ENCODE results near the gene PVALEF.
A peak's percentile ranks its signal among the peaks of the same experiment; 100 is the strongest.

Gene PVALEF

DNA sequence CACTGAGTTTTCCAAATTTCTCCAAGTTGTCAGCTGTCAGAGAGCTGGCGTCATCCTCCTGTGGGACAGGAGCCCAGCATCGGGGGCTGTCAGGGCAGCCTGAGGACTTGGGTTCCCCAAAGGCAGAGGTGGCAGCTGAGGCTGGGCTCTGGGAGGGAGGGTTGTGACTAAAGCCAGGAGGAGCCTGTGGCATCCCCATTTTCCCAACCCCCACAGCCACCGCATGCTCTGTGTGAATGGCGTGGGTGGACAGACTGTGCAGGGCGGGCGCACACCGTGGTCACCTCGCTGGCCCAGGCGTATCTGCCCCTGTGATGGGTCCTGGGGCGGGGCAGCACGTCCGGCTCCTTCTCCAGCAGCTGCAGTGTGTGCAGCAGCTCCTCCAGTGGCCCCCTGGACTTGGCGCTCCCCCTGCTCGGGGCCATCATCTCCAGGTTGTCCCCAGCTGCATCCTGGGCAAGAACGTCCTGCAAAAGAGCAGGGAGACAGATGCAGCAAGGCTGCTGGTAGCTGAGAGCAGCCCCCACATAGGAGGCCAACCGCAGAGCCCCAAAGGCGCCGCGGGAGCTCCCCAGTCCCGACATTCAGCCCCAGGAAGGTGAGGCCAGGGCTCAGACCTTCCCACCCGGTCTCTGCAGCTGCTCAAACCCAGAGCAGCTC lies 32.7 kb downstream of the PVALEF start:
- DNase-seq (ENCODE audit: low spot score) = no peak

DNA sequence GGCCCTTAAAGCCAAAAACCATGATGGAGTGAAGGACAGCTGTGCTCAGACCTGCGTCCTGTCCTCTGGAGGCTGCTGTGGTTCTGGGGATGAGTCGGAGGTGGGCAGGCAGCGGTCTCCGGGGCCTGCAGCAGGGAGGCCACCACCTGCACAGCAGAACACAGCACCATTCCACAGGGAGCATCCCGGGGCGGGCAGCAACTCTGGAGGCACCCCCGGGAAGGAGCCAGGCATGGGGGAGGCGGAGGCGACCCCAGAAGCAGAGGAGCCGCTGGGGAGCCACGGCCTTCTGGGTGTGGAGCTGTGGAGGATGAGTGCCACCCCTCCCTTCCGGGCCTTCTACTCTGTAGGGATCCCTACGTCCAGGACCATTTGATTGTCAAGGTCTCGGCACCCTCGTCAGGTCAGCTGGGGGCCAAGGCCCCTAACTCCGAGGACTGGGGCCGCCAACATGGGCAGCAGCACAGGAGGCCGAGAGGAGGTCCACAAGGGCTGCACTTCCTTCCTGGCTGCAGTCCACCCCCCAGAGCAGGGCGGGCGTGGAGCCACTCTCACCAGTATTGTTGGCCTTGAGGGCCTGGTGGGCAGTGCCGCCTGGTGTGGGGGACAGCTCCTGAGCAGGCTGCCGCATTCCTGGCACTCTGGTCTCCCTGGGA lies 33.6 kb downstream of the PVALEF start:
- DNase-seq (ENCODE audit: low spot score) = no peak

DNA sequence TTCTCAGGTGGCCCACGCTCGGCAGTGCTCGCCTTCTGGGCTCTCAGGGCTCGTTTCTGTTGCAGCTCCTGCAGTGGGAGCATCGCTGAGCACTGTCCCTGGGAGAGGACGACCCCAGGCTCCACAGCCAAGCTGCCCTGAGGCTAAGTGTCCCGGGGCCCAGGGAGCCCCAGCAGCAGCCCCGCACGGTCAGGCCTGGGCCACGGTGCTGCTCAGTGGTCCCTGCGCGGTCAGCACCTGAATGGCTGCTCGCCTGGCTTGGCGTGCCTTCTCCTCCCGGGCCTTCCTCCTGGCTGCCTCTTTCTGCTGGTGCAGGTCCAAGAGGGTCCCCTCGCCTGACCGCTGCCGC lies 34.1 kb downstream of the PVALEF start:
- no peak for DNase-seq (ENCODE audit: low spot score)

DNA sequence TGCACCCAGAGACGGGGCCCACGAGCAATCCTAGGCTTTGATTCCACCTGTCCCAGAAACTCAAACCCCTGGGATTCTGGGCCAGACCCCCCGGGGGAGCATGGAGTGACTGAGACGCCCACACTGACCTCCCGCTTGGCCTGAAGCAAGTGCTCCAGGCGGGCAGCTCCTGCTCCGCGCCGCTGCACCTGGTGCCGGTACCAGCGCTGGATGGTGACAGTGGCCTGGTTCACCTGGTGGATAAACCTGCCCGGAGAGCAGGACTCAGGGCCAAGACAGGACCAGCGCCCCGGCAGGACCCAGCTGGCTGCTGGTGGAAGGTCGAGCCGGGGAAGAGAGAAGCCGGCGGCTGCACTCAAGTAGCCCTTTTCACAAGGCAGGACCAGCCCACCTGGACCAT lies 34.9 kb downstream of the PVALEF start:
- DNase-seq (ENCODE audit: low spot score) = no peak

DNA sequence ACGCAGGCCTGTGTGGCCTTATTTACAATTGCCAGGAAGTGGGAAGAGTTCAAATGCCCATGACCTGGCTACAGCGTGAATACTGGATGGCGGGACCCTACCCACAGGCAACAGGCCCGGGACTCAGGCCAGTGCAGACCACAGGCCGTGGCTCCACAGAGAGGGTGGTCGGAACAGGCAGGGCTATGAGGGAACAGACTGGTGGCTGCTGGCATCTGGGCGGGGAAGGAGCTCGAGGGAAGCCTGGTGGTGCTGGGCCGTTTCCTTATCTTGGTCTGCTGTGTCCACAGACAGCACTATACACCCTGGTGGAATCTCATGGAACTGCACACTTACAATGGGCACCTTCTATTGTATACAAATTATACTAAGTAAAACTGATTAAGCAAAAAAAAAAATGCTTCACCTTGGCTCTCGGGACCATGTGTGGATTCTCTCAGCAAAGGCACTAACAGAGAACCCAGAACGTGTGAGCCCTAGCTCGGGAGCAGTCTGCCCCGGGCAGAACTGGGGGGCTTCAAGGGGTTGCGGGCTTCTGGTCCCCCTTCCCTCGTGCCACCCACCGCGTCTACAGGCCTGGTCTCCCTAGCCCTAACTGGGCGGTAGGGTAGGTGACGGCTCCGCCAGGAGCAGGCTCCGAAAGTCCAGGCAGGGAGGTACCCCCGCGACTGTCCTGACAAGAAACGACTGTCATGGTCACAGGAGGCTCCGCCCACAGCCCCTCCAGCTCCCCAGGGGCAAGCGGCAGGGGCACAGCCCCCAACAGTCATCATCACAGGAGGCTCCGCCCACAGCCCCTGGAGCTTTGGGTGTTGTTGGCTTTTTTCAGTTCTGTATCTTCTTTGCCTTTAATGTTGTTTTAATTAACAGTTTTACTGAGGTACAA lies 35.6 kb downstream of the PVALEF start:
- peak; percentile 42 for DNase-seq (ENCODE audit: low spot score)

DNA sequence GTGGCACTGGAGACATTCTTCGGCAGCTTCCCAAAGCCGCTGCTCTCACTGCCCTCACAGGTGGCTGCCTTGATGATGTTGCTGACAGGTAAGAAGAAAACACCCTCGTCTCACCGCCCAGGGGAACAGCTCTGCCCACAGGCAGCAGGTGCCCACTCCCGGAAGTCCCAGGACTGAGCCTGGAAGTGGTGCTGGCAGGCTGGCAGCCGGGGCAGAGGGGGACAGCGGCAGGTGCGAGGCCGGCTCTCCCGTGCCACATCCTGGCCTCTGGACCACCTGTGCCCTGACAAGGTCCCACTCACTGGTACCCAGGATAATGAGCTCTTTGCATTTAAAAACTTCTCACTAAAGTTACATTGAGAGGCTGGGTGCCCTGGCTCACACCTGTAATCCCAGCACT lies 37.0 kb downstream of the PVALEF start:
- no peak for DNase-seq (ENCODE audit: low spot score)

DNA sequence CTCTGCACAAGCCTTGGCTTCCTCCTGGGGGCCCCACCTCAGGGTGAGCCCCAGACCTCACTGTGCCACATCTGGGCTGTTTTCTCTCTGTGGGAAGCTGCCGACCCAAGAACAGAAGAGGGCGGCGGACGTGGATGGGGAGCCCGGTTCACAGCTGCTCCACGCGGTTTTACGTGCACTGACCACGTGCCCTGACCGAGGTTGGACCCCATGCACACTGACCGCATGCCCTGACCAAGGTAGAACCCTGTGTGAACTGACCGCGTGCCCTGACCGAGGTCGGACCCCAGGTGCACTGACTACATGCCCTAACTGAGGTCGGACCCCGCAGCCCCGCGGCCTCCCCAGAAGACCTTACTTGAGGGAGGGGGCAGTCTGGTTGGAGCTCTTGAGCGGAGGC lies 37.8 kb downstream of the PVALEF start:
- DNase-seq (ENCODE audit: low spot score) = no peak

DNA sequence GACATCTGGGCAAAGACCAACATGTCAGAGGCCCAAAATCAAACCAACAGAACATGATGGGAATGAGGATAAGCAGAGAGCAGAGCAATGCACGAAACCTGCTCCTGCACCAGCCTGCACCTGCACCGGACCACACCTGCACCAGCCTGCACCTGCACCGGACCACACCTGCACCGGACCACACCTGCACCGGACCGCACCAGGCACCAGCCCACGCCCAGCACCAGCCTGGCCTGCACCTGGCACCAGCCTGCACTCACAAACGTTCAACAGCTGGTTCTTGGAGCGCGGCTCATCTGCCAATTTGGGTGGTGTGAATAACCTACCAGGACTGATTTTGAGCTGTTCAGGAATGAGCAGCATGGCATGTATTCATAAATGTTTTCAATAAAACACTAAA lies 39.3 kb downstream of the PVALEF start:
- DNase-seq (ENCODE audit: low spot score) = no peak

DNA sequence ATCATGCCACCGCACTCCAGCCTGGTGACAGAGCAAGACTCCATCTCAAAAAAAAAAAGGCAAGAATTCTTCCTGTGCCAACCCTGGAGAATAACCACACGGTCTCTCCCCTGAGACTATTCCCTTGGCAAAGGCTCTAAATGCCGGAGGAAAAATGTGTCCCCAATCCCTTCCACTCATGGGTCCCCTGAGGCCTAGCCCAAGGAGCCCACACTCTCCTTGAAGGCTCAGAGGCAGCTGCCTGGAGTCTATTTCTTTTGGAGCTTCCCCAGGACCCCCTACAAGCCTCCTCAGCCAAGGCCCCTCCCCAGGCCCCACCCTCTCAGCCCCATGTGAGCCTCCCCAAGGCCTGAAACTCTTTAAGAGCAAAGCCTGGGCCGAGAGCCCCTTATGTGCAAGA lies 40.9 kb downstream of the PVALEF start:
- no peak for DNase-seq (ENCODE audit: low spot score)

DNA sequence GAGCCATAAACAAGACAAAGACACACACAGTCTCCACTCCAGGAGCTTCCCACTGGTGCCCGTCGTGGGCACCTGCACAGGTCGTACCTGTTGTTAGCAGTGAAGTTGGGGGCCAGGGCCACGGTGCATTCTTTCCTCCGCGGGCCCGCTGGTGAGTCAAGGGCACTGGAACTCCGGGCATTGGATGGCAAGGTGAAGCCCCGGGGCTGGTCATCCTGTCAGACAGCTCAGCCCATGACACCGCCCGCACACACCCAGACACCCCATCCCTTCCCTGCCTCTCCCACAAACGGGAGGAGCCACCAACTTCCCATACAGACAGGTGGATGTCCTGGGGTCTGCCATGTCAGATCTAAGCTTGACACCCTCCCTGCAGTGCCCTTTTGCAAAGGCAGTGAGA lies 41.4 kb downstream of the PVALEF start:
- no peak for DNase-seq (ENCODE audit: low spot score)

DNA sequence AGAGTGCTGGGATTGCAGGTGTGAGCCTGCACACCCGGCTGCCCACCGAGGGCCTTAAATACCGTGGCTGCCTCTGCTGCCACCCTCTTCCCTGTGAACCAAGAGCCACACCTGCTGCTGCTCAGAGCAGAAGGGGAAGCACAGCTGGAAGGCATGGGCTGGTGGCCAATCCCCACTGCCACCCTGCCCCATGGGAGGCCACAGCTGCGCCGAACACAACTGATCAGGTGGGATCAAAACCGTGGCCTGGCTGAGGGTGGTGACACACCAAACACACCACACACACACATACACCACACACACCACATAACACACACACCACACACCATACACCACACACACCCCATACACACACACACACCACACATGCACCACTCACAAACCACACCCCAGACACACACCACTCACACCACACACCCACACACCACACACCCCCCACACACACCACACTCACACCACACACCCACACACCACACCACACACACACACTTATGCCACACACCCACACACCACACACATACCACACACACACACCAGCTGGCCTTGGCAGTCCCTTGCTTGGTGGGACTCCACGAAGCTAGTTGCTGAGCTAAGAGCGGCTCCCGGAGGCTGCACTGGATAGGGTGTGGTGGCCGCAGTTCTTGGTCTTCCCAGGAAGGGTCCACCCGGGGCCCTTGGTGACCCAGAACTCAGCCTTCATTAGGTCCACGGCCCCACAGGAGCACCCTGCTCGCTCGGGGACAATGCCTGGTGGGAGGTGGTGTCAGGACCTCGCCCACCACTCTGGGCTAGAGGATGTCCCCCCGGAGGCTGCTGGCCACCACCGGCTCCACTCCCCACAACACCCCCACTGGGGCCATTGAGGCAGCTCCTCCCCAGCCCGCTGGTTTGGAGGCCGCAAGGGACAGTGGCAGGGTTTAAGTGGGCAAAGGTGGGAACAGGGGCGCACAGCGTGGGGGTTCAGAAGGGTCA lies 42.6 kb downstream of the PVALEF start:
- DNase-seq (ENCODE audit: low spot score) = no peak

DNA sequence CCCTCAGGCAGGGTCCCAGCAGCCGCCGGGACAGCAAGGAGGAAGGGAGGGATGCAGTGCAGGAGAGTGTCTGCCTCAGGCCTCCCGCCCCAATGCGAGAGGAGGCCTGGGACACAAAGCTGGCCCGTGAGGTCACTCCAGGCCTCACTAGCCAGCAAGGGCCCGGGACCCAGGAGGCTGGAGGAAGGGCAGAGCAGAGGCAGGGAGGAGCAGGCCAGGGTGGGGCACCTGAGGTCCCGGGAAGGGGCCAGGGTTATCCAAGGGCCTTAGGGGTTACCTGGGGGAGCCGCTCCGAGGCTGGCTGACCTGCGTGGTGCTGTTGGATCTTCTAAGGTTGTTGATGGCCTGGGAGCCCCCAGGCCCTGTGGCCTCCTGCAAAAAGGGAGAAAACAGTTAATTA lies 43.3 kb downstream of the PVALEF start:
- no peak for DNase-seq (ENCODE audit: low spot score)

DNA sequence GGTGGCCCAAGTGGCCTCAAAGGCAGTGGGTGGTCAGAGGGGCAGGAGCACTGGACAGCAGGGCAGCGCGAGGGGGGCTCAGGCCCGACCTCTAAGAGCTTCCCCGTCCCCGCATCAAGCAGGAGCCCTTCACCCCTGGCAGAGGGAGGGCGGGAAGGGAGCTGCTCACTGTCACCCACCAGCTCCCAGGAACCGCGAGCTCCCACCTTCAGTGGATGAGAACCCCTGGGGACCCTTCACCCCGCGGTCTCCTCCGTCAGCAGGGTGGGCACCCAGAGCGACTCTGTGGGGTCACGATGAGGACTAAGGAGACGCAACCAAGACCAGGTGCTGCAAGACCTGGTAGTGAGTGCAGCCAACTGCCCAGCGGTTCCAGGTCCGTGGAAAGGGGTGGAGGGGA lies 43.8 kb downstream of the PVALEF start:
- DNase-seq (ENCODE audit: low spot score) = no peak

DNA sequence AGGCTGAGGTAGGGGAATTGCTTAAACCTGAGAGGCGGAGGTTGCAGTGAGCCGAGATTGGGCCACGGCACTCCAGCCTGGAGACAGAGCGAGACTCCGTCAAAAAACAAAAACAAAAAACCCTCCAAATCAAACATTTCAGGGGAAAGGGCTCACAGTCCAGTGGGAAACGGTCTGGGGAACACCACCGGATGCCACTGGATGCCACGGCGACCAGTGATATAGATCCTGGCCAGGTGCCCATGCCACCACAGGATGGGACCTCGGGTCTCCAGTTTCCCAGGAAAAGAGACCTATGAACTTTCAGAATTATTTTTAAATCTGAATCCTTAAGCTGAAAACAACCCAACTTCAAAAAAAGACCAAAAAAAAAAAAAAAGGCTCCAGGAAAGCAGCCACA lies 45.2 kb downstream of the PVALEF start:
- no peak for DNase-seq (ENCODE audit: low spot score)

DNA sequence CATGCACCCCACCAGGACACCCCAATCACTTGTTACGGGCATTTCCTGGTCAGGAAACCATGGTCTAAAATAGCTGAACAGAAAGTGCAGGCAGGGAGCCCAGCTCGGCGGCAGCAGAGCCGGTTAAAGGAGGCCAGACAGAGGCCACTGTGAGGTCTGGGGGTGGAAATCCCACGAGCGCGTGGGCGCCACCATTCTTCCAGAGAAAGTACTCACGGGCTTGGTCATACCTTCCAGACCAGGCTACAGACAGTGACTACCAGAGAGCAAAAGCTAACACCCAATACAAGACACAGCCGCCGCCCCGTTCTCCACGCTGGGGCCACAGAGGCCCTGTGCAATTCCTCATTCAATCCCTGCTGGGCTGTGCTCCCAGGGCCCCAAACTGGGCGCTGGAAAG lies 45.6 kb downstream of the PVALEF start:
- DNase-seq (ENCODE audit: low spot score) = no peak

DNA sequence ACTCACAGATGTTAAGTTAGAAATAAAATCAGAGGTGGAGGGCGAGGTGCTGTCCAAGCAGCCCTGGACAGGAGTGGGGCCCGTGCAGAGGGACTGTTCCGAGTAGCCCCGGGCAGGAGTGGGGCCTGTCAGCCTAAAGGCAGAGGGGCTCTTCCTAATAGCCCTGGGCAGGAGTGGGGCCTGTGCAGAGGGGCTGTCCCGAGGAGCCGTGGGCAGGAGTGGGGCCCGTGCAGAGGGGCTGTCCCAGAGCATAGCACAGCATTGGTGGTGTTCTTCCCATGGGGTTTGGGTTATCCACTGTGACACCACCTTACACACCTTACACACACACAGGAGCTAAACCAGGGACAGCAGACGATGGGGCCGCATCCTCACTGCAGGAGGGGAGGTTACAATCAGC lies 47.1 kb downstream of the PVALEF start:
- DNase-seq (ENCODE audit: low spot score) = no peak

DNA sequence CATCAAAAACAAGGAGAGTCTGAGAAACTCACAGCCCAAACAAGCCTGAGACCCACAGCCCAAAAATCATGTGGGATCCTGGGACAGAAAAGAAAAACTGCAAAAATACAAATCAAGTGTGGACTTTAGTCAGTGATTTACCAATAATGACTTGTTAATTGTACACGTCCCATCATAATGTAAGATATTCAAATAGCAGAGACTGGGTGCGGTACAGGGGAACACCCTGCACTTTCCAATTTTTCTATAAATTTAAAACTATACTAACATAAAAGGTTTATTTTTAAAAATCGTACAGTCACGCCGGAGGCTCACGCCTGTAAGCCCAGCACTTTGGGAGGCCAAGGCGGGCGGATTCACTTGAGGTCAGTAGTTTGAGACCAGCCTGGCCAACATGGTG lies 48.7 kb downstream of the PVALEF start:
- no peak for DNase-seq (ENCODE audit: low spot score)

DNA sequence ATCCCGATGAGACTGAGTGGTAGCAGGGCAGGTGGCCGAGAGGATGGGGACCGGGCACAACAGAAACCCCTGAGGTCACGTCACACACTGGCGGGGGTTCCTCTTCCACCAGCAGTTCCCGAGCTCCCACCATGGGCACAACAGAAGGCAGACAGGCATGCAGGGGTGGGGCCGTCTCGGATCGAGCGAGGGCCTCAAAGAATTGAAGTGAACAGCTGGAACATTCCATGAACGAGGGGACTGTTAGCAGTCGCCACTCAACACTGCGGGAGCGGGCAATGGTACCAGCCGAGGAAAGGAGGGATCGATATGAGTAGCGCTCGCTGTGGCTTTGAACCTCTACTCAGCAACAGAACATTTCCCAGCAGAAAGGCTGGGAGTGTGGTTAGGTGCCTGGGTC lies 52.2 kb downstream of the PVALEF start:
- no peak for DNase-seq (ENCODE audit: low spot score)

DNA sequence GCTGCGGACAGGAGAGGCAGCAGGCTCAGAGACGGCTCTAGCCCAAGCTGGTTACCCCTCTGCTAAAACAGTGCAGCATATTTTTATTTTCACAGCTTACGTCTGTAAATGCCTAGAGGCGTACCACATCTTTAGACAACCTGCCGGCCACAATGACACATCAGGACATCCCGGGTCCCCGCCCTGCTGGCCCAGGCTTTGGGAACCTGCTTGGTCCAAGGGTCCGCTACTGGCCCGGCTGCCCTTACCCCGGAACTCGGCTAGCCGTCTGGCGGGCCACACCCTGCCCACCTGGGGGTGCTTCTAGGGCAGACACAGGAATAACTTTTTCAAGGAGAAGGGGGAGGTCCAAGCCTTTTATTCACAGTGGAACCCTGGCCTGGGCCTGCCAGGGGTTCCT lies 53.2 kb downstream of the PVALEF start:
- no peak for DNase-seq (ENCODE audit: low spot score)

DNA sequence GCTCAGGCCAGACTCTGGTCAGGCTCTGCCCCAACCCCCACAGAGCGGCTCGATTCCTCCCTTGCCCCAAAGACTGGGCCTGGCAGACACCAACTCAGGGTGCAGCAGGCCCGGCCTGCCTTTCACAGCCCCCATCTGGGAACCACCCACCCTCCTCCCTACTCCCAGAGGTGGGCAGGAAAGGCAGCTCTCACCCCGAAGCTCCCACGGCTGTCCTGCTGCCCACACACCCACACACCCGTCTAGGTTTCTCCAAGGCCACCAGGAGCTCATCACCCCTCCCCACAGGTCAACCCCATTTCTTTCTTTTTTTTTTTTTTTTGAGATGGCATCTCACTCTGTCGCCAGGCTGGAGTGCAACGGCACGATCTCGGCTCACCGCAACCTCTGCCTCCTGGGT lies 53.7 kb downstream of the PVALEF start:
- no peak for DNase-seq (ENCODE audit: low spot score)

DNA sequence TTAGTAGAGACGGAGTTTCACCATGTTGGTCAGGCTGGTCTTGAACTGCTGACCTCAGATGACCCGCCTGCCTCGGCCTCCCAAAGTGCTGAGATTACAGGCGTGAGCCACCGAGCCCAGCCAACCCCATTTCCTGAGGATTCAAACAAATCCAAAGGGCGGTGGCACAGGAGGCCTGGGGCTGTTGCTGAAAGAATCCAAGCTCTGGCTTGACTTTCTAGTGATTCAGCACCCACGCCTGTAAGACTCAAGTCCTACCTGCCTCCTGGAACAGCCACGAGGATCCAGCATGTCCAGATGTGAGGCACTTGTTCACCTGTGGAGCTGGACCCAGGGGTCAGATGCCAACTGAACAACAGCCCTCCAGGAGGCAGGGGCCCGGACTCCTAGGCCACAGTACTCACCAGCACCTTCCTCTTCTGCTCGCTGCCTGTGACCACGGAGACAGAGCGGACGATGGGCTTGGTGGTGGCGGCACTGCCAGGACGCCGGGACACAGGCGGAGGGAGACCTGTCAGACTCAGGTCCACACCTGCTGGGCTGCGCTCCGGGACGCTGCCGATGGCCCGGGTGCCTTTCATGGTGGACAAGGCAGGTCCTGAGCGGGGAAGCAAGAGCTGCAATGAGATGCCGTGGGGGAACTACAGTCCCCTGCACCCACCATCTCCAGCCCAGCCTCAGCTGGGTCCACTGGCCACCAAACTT lies 54.3 kb downstream of the PVALEF start:
- DNase-seq (ENCODE audit: low spot score) = no peak
